Measurements from ENCODE around the gene RAB31. TPM values are rescaled to one million over a fixed set of nuclear protein-coding genes. Genes with fewer than 3 reads are reported as not detected.

The RAB31 gene
- total RNA-seq, 4 donors from 2014 or later: 22.9 to 98.1 (median 34.3) TPM

DNA sequence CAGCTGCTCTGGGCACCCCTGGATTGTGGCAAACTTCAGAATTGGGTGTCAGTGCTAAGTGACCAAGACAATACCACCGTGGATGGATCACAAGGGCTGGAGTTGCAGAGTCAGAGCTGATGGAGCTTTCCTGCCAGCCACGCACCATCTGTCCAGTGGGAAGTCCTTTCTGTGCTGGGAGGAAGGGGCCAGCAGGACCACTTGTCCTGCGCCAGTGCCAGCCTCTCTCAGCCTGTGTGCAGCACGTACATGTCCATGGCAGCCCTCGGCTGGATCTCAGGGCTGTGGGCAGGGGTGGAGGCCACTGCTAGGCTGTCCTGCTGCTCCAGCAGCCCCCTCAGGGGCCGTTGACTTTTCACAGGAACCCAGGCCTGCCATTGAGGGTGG is 33.3 kb downstream of the RAB31 start:
- intact Hi-C loops (cut with DNase I; ENCODE audit: low total_unique reads): no loop called here
- H3K4me1 ChIP-seq: peaks cover 2 to 10% of the 10 kb centered on the region in 2 donors
- H3K27ac ChIP-seq: peak overlapping the region in 1 of 2 donors; percentile 58
- no peaks in the 10 kb centered on the region for H3K36me3 ChIP-seq
- no peak overlapping the region for H3K4me3 ChIP-seq
- no peaks in the 10 kb centered on the region for H3K9me3 ChIP-seq
- TF ChIP-seq, protein P1, sequence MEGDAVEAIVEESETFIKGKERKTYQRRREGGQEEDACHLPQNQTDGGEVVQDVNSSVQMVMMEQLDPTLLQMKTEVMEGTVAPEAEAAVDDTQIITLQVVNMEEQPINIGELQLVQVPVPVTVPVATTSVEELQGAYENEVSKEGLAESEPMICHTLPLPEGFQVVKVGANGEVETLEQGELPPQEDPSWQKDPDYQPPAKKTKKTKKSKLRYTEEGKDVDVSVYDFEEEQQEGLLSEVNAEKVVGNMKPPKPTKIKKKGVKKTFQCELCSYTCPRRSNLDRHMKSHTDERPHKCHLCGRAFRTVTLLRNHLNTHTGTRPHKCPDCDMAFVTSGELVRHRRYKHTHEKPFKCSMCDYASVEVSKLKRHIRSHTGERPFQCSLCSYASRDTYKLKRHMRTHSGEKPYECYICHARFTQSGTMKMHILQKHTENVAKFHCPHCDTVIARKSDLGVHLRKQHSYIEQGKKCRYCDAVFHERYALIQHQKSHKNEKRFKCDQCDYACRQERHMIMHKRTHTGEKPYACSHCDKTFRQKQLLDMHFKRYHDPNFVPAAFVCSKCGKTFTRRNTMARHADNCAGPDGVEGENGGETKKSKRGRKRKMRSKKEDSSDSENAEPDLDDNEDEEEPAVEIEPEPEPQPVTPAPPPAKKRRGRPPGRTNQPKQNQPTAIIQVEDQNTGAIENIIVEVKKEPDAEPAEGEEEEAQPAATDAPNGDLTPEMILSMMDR (IDR thresholded peaks at IDR 0.05): no peak
- TF ChIP-seq POLR2A (IDR thresholded peaks at IDR 0.05): no peak
- no peak for DNase-seq
- H3K27me3 ChIP-seq: no peaks in the 10 kb centered on the region

DNA sequence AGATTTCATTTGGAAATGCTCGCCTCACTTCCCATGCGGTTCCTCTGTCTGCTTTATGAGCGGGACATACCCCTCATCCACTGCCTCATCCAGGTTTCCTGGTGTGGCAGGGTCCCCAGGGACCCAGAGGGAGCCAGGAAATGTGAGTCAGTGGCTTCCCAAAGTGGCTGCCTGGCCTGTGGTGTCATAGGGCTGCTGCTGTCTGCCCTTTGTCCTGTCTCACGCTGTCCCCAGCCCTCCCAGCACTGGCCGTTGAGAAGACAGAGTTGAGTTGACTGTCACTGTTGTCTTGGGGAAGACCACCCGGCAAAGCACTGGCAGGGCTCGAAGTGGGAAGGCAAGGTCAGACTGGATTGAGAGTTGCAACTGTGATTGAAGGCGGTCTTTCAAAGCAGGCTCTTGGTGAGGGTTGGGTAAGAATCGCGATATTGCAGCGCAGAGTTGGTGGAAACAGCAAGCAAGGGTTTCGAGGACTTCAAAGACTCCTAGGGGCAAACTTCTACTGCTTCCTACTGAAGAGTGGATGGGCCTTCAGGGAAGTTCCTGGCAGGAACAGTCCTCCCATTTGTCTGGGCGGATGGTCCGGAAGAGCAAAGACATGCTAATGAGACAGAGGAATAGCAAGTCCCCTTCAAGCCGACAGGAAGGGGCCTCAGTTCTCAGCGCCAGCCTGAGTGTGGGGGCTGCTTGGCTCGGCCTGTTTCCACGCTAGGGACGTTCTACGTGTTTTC is 33.9 kb downstream of the RAB31 start:
- Histone ChIP-seq H3K9me3 (no peaks in the 10 kb centered on the region), H3K27me3 (no peaks in the 10 kb centered on the region), H3K4me1 (peaks cover 4 to 10% of the 10 kb centered on the region in 2 donors), H3K36me3 (no peaks in the 10 kb centered on the region), H3K4me3 (no peak overlapping the region), H3K27ac (peak overlapping the region; percentile 58 to 74)
- DNase-seq: no peak
- TF ChIP-seq, protein P1 (IDR thresholded peaks at IDR 0.05): no peak
- TF ChIP-seq POLR2A (IDR thresholded peaks at IDR 0.05): no peak
- intact Hi-C loops (cut with DNase I; ENCODE audit: low total_unique reads): no loop called here

DNA sequence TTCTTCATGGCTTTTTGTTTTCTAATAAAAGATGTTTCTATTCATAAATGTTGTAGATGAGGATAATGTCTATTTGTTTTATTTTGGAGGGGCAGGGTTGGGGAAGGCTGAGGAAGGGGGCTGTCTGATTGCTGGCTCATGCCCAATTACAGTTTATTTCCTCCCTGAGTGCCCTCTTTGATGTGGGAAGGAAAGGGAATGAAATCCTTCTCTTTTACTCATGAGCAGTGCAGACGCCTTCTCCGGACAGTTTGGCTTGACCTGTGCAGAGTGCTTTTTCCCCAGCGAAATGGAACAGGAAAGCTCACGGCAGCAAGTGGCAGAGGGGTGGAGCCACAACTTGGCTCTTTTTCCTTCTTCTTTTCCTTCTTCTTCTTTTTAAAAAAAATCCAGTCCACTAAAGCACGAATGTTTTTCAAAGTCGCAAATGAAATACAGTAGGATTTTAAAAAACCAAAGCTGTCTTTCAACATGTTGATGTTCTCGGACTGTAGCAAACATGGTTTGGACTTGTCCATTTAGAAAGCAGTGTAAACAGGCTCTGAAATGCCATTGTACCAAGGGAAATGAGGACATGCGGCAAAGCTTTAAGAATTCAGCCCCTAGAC is 34.5 kb downstream of the RAB31 start:
- DNase-seq: no peak
- no peak overlapping the region for H3K4me3 ChIP-seq
- H3K27me3 ChIP-seq: no peaks in the 10 kb centered on the region
- no peaks in the 10 kb centered on the region for H3K9me3 ChIP-seq
- no peak for TF ChIP-seq POLR2A (IDR thresholded peaks at IDR 0.05)
- TF ChIP-seq, protein P1 (IDR thresholded peaks at IDR 0.05): no peak
- peak overlapping the region; percentile 58 to 74 for H3K27ac ChIP-seq
- no peaks in the 10 kb centered on the region for H3K36me3 ChIP-seq
- intact Hi-C loops (cut with DNase I; ENCODE audit: low total_unique reads): no loop called here
- H3K4me1 ChIP-seq: peaks cover 4 to 10% of the 10 kb centered on the region in 2 donors

DNA sequence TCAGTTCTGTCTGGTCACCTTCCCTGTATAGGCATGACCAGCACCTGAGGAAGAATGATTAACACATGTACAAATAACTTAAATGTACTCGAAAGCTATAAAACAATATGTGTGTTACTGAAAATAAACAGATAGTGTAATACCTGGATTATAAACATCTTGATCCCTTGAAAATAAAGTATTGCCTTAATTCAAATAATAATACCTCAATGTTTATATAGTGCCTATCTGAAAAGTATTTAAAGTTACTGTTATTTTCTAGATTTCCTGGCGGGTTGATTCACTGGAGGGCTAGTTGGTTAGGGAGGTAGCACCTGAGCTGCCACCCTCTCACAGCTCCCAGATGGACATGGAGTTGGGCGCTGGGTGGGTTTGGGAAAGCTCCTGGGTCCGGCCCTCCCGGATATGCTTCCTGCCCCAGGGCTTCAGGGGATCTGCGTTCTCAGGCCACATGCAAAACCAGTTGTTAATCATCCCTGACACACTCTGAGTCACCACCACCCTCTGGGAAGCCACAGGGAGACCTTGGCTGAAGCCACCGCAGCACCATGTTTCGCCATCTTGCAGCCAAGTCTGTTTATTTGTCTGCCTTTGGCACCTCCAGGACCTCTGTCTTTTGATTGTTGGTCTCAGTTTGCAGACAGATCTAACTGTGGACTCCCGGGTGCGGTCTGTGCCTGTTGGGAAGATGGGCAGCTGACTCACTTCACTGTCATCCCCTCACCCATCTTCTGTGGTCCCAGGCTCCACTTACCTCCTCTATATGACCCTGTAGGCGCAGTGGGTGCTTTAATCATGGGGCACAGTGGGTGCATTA is 35.3 kb downstream of the RAB31 start:
- DNase-seq: peak in 1 of 2 donors; percentile 47
- Histone ChIP-seq H3K27ac (peak overlapping the region; percentile 58 to 74), H3K4me3 (no peak overlapping the region), H3K36me3 (no peaks in the 10 kb centered on the region), H3K9me3 (no peaks in the 10 kb centered on the region), H3K27me3 (no peaks in the 10 kb centered on the region), H3K4me1 (peaks cover 4 to 10% of the 10 kb centered on the region in 2 donors)
- intact Hi-C loops (cut with DNase I; ENCODE audit: low total_unique reads): no loop called here
- TF ChIP-seq, protein P1 (IDR thresholded peaks at IDR 0.05): no peak
- TF ChIP-seq POLR2A (IDR thresholded peaks at IDR 0.05): no peak

Measured in uterus (tissue), 4 donors.